SK-N-SH (cell line): ENCODE data around the gene DOP1B. TPM values are rescaled to one million over a fixed set of nuclear protein-coding genes. Genes with fewer than 3 reads are reported as not detected.

Experiments used
- CTCF ChIA-PET: fragments of 300-600, 350-600 bp; formaldehyde crosslinking; extraction: SDS; loops from one replicate; lab custom pipeline; 2021; lab: Yijun Ruan, JAX
- POLR2A ChIA-PET: fragments of 350-600 bp; sonication (Branson Sonifier 250); formaldehyde crosslinking; extraction: SDS; loops from one replicate; lab custom pipeline; 2020; ENCODE audit warnings: antibody characterized with exemption, inconsistent platforms; lab: Yijun Ruan, JAX
- DNase-seq: peaks from one replicate; pipeline ENCODE4 v3.0.0; 2012
- H2AFZ ChIP-seq: fragments of 200-600 bp; sonication (generic); 2 replicates; pipeline ENCODE4 v1.8.1; 2016; ENCODE audit warnings: antibody characterized with exemption, mild to moderate bottlenecking, low read depth
- H3F3A ChIP-seq: fragments of 200-600 bp; sonication (generic); replicated peaks from 2 replicates; pipeline ENCODE3; 2016; ENCODE audit warnings: antibody characterized with exemption, mild to moderate bottlenecking; ENCODE audit not compliant: insufficient read depth
- H3K27ac ChIP-seq, 2 experiments: fragments of 200-500 bp in 1 of 2; fragments of 200-600 bp in 1 of 2; sonication (Bioruptor generic) in 1 of 2; sonication (generic), shearing (Covaris generic) in 1 of 2; 2 replicates each; pipeline versions ENCODE4 v1.5.1 to v1.6.1; 2014 to 2016; ENCODE audit warnings: low read depth in 2 of 2, inconsistent platforms in 1 of 2, low read length in 1 of 2, mild to moderate bottlenecking in 1 of 2, mixed read lengths in 1 of 2
- H3K27me3 ChIP-seq: fragments of 200-600 bp; sonication (generic), shearing (Covaris generic); 2 replicates; pipeline ENCODE4 v1.6.1; 2016; ENCODE audit warnings: mixed run types; ENCODE audit not compliant: insufficient read depth
- H3K36me3 ChIP-seq, 2 experiments: fragments of 200-500 bp in 1 of 2; fragments of 200-600 bp in 1 of 2; sonication (Bioruptor generic) in 1 of 2; sonication (generic) in 1 of 2; replicated peaks in 1 of 2; 2 replicates each; pipeline versions ENCODE3 to v1.5.1; 2014 to 2016; ENCODE audit warnings: low read length in 1 of 2, mild to moderate bottlenecking in 1 of 2; ENCODE audit not compliant: insufficient read depth in 2 of 2, control insufficient read depth in 1 of 2
- H3K4me1 ChIP-seq, 2 experiments: fragments of 200-500 bp in 1 of 2; fragments of 200-600 bp in 1 of 2; sonication (Bioruptor generic) in 1 of 2; sonication (generic), shearing (Covaris generic) in 1 of 2; 2 replicates each; pipeline versions ENCODE4 v1.5.1 to v1.6.1; 2014 to 2016; ENCODE audit warnings: low read depth in 1 of 2, low read length in 1 of 2, mixed run types in 1 of 2; ENCODE audit not compliant: insufficient read depth in 2 of 2, control insufficient read depth in 1 of 2
- H3K4me2 ChIP-seq: fragments of 200-600 bp; sonication (generic), shearing (Covaris generic); 2 replicates; pipeline ENCODE4 v1.6.1; 2017; ENCODE audit warnings: mixed run types
- H3K4me3 ChIP-seq, 2 experiments: fragments of 200-500 bp in 1 of 2; fragments of 200-600 bp in 1 of 2; sonication (Bioruptor generic) in 1 of 2; sonication (generic), shearing (Covaris generic) in 1 of 2; 2 replicates each; pipeline versions ENCODE4 v1.5.1 to v1.8.1; 2014 to 2016; ENCODE audit warnings: low read depth in 2 of 2, inconsistent platforms in 1 of 2, low read length in 1 of 2, mild to moderate bottlenecking in 1 of 2, mixed read lengths in 1 of 2, moderate library complexity in 1 of 2
- H3K79me2 ChIP-seq: fragments of 200-600 bp; sonication (generic); 2 replicates; pipeline ENCODE4 v1.8.1; 2017; ENCODE audit warnings: mild to moderate bottlenecking; ENCODE audit not compliant: insufficient read depth
- H3K9ac ChIP-seq: fragments of 200-600 bp; sonication (generic); 2 replicates; pipeline ENCODE4 v1.6.1; 2017; ENCODE audit warnings: mixed run types
- H3K9me2 ChIP-seq: fragments of 200-600 bp; sonication (generic); 2 replicates; pipeline ENCODE4 v1.6.1; 2017; ENCODE audit warnings: mixed run types
- H3K9me3 ChIP-seq: fragments of 200-600 bp; sonication (generic); 2 replicates; pipeline ENCODE4 v1.6.1; 2017; ENCODE audit warnings: mixed run types, mild to moderate bottlenecking, moderate library complexity
- H4K20me1 ChIP-seq: fragments of 200-600 bp; sonication (generic); 2 replicates; pipeline ENCODE4 v1.6.1; 2017; ENCODE audit warnings: mild to moderate bottlenecking, mixed run types; ENCODE audit not compliant: insufficient read depth
- CHD2 ChIP-seq: fragments of 150-350 bp; IDR thresholded peaks from 2 replicates; pipeline ENCODE4 v1.6.1; 2018; ENCODE audit warnings: low read length; ENCODE audit not compliant: partially characterized antibody
- FOSL2 ChIP-seq: IDR thresholded peaks from 2 replicates; pipeline ENCODE4 v1.4.0; 2012; ENCODE audit warnings: low read depth, mild to moderate bottlenecking, moderate library complexity, borderline replicate concordance
- FOXM1 ChIP-seq: IDR thresholded peaks from 2 replicates; pipeline ENCODE4 v1.4.0; 2012; ENCODE audit warnings: low read depth, mild to moderate bottlenecking
- JUND ChIP-seq: IDR thresholded peaks from 2 replicates; pipeline ENCODE4 v1.4.0; 2012
- MEF2A ChIP-seq: IDR thresholded peaks from 2 replicates; pipeline ENCODE4 v1.4.0; 2012; ENCODE audit warnings: low read depth, borderline replicate concordance
- NFIC ChIP-seq: IDR thresholded peaks from 2 replicates; pipeline ENCODE4 v1.4.0; 2012; ENCODE audit warnings: borderline replicate concordance
- PBX3 ChIP-seq: IDR thresholded peaks from 2 replicates; pipeline ENCODE4; 2012
- POLR2AphosphoS5 ChIP-seq: IDR thresholded peaks from 2 replicates; pipeline ENCODE4 v1.6.1; 2012; ENCODE audit warnings: low read depth, low read length
- RAD21 ChIP-seq: IDR thresholded peaks from 2 replicates; pipeline ENCODE4 v1.6.1; 2012; ENCODE audit warnings: mild to moderate bottlenecking, low read length
- RCOR1 ChIP-seq: fragments of 150-350 bp; IDR thresholded peaks from 2 replicates; pipeline ENCODE4 v1.6.1; 2017; ENCODE audit warnings: antibody characterized with exemption, low read length
- REST ChIP-seq: IDR thresholded peaks from 2 replicates; pipeline ENCODE4 v1.6.1; 2012; ENCODE audit warnings: mild to moderate bottlenecking, low read depth, low read length, moderate library complexity
- RFX5 ChIP-seq: IDR thresholded peaks from 2 replicates; pipeline ENCODE4 v1.6.1; 2012; ENCODE audit warnings: mild to moderate bottlenecking, improper control_type of control experiment, low read length
- RXRA ChIP-seq: IDR thresholded peaks from 2 replicates; pipeline ENCODE4 v1.4.0; 2012; ENCODE audit warnings: low read depth, mild to moderate bottlenecking, borderline replicate concordance
- SIN3A ChIP-seq: IDR thresholded peaks from 2 replicates; pipeline ENCODE4 v1.6.1; 2012; ENCODE audit warnings: low read depth, mild to moderate bottlenecking, low read length, moderate library complexity, borderline replicate concordance
- SMC3 ChIP-seq: IDR thresholded peaks from 2 replicates; pipeline ENCODE4 v1.6.1; 2012; ENCODE audit warnings: low read depth, low read length, improper control_type of control experiment
- TAF1 ChIP-seq: IDR thresholded peaks from 2 replicates; pipeline ENCODE4 v1.6.1; 2012; ENCODE audit warnings: low read depth, mild to moderate bottlenecking, low read length, moderate library complexity, borderline replicate concordance
- WGBS: methylation state at CpG from one replicate; pipeline ENCODE4 v1.1.6; 2017; ENCODE audit warnings: low lambda C conversion rate; 5-methylcytosine and 5-hydroxymethylcytosine counted together
- polyA plus RNA-seq, 3 experiments: library from polyadenylated mRNA; depleted of rRNA; stranded (reverse); fragments of >200 nt; gene quantifications; 2 replicates each; pipeline ENCODE4 v1.2.3, GENCODE V29; 2012
- TF ChIP-seq, protein P1 (sequence below): fragments of 200-600 bp; sonication (generic); IDR thresholded peaks from 2 replicates; pipeline ENCODE4 v1.6.1; 2017; ENCODE audit warnings: antibody characterized with exemption, mild to moderate bottlenecking, moderate library complexity
- TF ChIP-seq, protein P2 (sequence below): fragments of 150-350 bp; IDR thresholded peaks from 2 replicates; pipeline ENCODE4 v1.6.1; 2016; ENCODE audit warnings: mild to moderate bottlenecking, low read depth, low read length

DOP1B gene
- polyA plus RNA-seq, 1 of the 3 experiments (the other 2 are of a cell fraction), result 4.9 TPM

DNA sequence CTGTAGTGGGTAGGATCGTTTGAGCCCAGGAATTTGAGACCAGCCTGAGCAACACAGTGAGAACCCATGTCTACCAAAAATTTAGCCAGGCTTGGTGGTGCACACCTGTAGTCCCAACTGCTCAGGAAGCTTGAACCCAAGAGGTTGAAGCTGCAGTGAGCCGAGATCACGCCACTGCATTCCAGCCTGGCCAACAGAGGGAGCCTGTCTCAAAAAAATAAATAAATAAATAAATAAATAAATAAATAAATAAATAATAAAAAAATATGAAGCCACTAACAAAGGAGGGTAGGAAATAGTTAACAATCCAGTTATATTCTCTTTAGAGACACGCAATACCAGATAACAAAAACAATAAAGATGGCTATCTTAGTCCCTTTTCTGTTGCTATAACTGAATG is 33.6 kb upstream of the DOP1B start:
- Histone ChIP-seq H3K9ac (no peak overlapping the region), H3K9me2 (no peaks in the 10 kb centered on the region), H3K27me3 (no peaks in the 10 kb centered on the region), H3K4me2 (no peak overlapping the region), H4K20me1 (no peaks in the 10 kb centered on the region), H3K4me3 (no peak overlapping the region), H2AFZ (no peak overlapping the region), H3K9me3 (no peaks in the 10 kb centered on the region), H3F3A (no peaks in the 10 kb centered on the region), H3K27ac (no peak overlapping the region), H3K4me1 (no peaks in the 10 kb centered on the region), H3K79me2 (no peaks in the 10 kb centered on the region), H3K36me3 (no peaks in the 10 kb centered on the region)
- ChIA-PET POLR2A (no interaction called here), CTCF (interaction anchor here (0.7 to 6.8 kb wide), 6 partner anchors 10 to 88 kb away, joined by 3 to 56 read pairs (median 7); partner anchors contain the start of gene CBR3)
- no peak for TF ChIP-seq SMC3
- TF ChIP-seq, protein P1, sequence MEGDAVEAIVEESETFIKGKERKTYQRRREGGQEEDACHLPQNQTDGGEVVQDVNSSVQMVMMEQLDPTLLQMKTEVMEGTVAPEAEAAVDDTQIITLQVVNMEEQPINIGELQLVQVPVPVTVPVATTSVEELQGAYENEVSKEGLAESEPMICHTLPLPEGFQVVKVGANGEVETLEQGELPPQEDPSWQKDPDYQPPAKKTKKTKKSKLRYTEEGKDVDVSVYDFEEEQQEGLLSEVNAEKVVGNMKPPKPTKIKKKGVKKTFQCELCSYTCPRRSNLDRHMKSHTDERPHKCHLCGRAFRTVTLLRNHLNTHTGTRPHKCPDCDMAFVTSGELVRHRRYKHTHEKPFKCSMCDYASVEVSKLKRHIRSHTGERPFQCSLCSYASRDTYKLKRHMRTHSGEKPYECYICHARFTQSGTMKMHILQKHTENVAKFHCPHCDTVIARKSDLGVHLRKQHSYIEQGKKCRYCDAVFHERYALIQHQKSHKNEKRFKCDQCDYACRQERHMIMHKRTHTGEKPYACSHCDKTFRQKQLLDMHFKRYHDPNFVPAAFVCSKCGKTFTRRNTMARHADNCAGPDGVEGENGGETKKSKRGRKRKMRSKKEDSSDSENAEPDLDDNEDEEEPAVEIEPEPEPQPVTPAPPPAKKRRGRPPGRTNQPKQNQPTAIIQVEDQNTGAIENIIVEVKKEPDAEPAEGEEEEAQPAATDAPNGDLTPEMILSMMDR, result peak; percentile 44
- WGBS, result 37% methylated on average over 4 of the region's 4 CpGs
- DNase-seq, result no peak

GRCh38 chr21:36124395-36124794 is 32.2 kb upstream of the DOP1B start:
- H2AFZ ChIP-seq, result no peak overlapping the region
- no peak overlapping the region for H3K4me2 ChIP-seq
- no peak overlapping the region for H3K9ac ChIP-seq
- no peaks in the 10 kb centered on the region for H3K79me2 ChIP-seq
- WGBS, result 94% methylated on average over 2 of the region's 2 CpGs
- H3K27me3 ChIP-seq, result no peaks in the 10 kb centered on the region
- H3F3A ChIP-seq, result no peaks in the 10 kb centered on the region
- no peaks in the 10 kb centered on the region for H3K36me3 ChIP-seq
- H3K27ac ChIP-seq, result no peak overlapping the region
- no peaks in the 10 kb centered on the region for H3K4me1 ChIP-seq
- no peaks in the 10 kb centered on the region for H3K9me2 ChIP-seq
- H3K4me3 ChIP-seq, result no peak overlapping the region
- no peak for DNase-seq
- ChIA-PET CTCF (interaction anchor here (1.2 to 6.8 kb wide), 5 partner anchors 12 to 95 kb away, joined by 4 to 56 read pairs (median 10); partner anchors contain the start of gene CBR3), POLR2A (no interaction called here)
- H4K20me1 ChIP-seq, result no peaks in the 10 kb centered on the region
- no peaks in the 10 kb centered on the region for H3K9me3 ChIP-seq
- TF ChIP-seq MEF2A (no peak), RCOR1 (no peak), JUND (no peak), RAD21 (no peak), REST (no peak), POLR2AphosphoS5 (no peak), TAF1 (no peak), RFX5 (no peak), CHD2 (no peak), PBX3 (no peak), RXRA (no peak), NFIC (no peak), FOXM1 (no peak), FOSL2 (no peak), SIN3A (no peak)
- TF ChIP-seq, protein P1, result no peak
- TF ChIP-seq, protein P2, sequence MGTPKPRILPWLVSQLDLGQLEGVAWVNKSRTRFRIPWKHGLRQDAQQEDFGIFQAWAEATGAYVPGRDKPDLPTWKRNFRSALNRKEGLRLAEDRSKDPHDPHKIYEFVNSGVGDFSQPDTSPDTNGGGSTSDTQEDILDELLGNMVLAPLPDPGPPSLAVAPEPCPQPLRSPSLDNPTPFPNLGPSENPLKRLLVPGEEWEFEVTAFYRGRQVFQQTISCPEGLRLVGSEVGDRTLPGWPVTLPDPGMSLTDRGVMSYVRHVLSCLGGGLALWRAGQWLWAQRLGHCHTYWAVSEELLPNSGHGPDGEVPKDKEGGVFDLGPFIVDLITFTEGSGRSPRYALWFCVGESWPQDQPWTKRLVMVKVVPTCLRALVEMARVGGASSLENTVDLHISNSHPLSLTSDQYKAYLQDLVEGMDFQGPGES, result no peak
